A673 (cell line): ENCODE measurements around the gene RASA3. TPM values are rescaled to one million over a fixed set of nuclear protein-coding genes. Genes with fewer than 3 reads are reported as not detected.

ENCODE experiments used
- BruUV-seq: library from RNA; stranded (reverse); fragments of 400-500 nt; replicated peaks from 2 replicates; lab custom pipeline; 2021; lab: Mats Ljungman, UMichigan
- CTCF ChIA-PET: fragments of 300-600 bp; sonication (Branson Sonifier 250); formaldehyde crosslinking; loops from one replicate; lab custom pipeline; 2022; ENCODE audit warnings: antibody characterized with exemption; lab: Charles Lee
- POLR2A ChIA-PET: fragments of 300-600 bp; sonication (Branson Sonifier 250); formaldehyde crosslinking; loops from one replicate; lab custom pipeline; 2022; ENCODE audit warnings: antibody characterized with exemption; ENCODE audit not compliant: low non-redundant PET; lab: Charles Lee
- DNase-seq: peaks from one replicate; pipeline ENCODE4 v3.0.0-alpha.2; 2015; ENCODE audit warnings: low spot score
- H3K27ac ChIP-seq: fragments of 200-600 bp; sonication (generic); 2 replicates; pipeline ENCODE4 v1.5.1; 2016; ENCODE audit warnings: mixed run types, low read depth, mild to moderate bottlenecking, mixed read lengths, antibody characterized with exemption, low read length; ENCODE audit not compliant: poor library complexity, severe bottlenecking
- H3K27me3 ChIP-seq: fragments of 200-600 bp; sonication (generic); replicated peaks from 2 replicates; pipeline ENCODE4 v1.6.1; 2017; ENCODE audit warnings: mixed run types, low read depth, mild to moderate bottlenecking, mixed read lengths, antibody characterized with exemption, low read length; ENCODE audit not compliant: insufficient read depth, poor library complexity
- H3K36me3 ChIP-seq: fragments of 200-600 bp; sonication (generic); 2 replicates; pipeline ENCODE4 v1.6.1; 2016; ENCODE audit warnings: mixed run types, mild to moderate bottlenecking, mixed read lengths, antibody characterized with exemption, low read length; ENCODE audit not compliant: insufficient read depth, poor library complexity, severe bottlenecking
- H3K4me1 ChIP-seq: fragments of 200-600 bp; sonication (generic); 2 replicates; pipeline ENCODE4 v1.6.1; 2017; ENCODE audit warnings: mixed run types, mild to moderate bottlenecking, mixed read lengths, antibody characterized with exemption, low read length; ENCODE audit not compliant: insufficient read depth, poor library complexity, severe bottlenecking
- H3K4me3 ChIP-seq: fragments of 200-600 bp; sonication (generic); 2 replicates; pipeline ENCODE4 v1.5.1; 2016; ENCODE audit warnings: low read depth, mixed run types, mild to moderate bottlenecking, mixed read lengths, low read length; ENCODE audit not compliant: poor library complexity, severe bottlenecking
- H3K9me3 ChIP-seq: fragments of 200-600 bp; sonication (generic); 2 replicates; pipeline ENCODE4 v1.6.1; 2016; ENCODE audit warnings: mixed run types, low read depth, mild to moderate bottlenecking, mixed read lengths, antibody characterized with exemption, low read length; ENCODE audit not compliant: poor library complexity, severe bottlenecking
- EZH2 ChIP-seq: fragments of 200-600 bp; sonication (generic); IDR thresholded peaks from 2 replicates; pipeline ENCODE4 v1.6.1; 2017; ENCODE audit warnings: borderline replicate concordance, low read depth, mild to moderate bottlenecking, mixed read lengths, antibody characterized with exemption, low read length; ENCODE audit not compliant: poor library complexity, severe bottlenecking
- intact Hi-C: fragments of 100-400 bp; cut with micrococcal nuclease; formaldehyde crosslinking; loops from one replicate; pipeline ENCODE4 v1.10.0; 2022; ENCODE audit not compliant: unreplicated experiment
- total RNA-seq: library from RNA; stranded (reverse); gene quantifications from 2 replicates; pipeline ENCODE4 v1.2.3, GENCODE V29; 2021
- TF ChIP-seq, protein P1 (sequence below): fragments of 300-800, 200-600 bp; sonication (generic); conservative IDR thresholded peaks from 2 replicates; pipeline ENCODE4 v1.5.1; 2017; ENCODE audit warnings: low read depth, mild to moderate bottlenecking, antibody characterized with exemption, low read length, moderate library complexity, mixed read lengths

RASA3 gene
- total RNA-seq, 1 experiment from 2014 or later, result 22.1 TPM

DNA sequence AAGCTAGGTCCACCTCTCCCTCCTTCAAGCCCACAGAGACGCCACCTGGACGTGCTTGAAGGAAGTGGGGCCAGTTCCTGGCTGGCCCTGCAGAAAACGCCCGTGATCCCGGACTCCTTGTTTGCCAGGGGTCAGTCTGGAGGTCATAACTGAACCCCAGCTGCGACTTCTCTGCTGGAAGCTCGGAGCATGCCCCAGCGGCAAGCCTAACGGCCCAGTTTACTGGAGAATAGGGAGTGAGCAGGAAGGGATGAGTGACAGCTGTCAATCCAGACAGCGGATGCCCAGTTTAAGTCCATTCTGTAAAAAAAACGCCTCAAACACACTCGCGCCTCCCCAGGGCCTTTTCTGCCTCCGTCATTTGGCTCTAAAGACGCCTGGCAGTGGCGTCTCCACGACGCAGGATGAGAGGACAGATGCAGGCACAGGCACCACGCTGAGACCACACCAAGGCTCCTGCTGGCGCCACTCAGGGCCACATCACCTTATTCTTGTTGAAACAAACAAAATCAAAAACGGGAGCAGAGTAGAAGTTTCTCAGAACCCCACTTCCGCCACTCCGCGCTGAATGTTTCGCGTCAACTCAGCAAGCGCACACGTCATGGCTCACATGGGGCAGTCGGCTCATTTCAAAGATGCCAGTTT is 57.6 kb downstream of the RASA3 start:
- Histone ChIP-seq H3K36me3 (no peaks in the 10 kb centered on the region), H3K4me3 (no peak overlapping the region), H3K27me3 (no peaks in the 10 kb centered on the region), H3K27ac (no peak overlapping the region), H3K9me3 (no peaks in the 10 kb centered on the region), H3K4me1 (peaks cover 5% of the 10 kb centered on the region)
- BruUV-seq, result no TSS peak
- intact Hi-C loops, result no loop called here
- ChIA-PET CTCF (interaction anchor here (0.5 kb wide), 1 partner anchor 9 kb away, joined by 3 read pairs; no protein-coding TSS in a partner anchor), POLR2A (no interaction called here)
- no peak for DNase-seq
- TF ChIP-seq EZH2, result no peak
- TF ChIP-seq, protein P1, sequence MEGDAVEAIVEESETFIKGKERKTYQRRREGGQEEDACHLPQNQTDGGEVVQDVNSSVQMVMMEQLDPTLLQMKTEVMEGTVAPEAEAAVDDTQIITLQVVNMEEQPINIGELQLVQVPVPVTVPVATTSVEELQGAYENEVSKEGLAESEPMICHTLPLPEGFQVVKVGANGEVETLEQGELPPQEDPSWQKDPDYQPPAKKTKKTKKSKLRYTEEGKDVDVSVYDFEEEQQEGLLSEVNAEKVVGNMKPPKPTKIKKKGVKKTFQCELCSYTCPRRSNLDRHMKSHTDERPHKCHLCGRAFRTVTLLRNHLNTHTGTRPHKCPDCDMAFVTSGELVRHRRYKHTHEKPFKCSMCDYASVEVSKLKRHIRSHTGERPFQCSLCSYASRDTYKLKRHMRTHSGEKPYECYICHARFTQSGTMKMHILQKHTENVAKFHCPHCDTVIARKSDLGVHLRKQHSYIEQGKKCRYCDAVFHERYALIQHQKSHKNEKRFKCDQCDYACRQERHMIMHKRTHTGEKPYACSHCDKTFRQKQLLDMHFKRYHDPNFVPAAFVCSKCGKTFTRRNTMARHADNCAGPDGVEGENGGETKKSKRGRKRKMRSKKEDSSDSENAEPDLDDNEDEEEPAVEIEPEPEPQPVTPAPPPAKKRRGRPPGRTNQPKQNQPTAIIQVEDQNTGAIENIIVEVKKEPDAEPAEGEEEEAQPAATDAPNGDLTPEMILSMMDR, result no peak

DNA sequence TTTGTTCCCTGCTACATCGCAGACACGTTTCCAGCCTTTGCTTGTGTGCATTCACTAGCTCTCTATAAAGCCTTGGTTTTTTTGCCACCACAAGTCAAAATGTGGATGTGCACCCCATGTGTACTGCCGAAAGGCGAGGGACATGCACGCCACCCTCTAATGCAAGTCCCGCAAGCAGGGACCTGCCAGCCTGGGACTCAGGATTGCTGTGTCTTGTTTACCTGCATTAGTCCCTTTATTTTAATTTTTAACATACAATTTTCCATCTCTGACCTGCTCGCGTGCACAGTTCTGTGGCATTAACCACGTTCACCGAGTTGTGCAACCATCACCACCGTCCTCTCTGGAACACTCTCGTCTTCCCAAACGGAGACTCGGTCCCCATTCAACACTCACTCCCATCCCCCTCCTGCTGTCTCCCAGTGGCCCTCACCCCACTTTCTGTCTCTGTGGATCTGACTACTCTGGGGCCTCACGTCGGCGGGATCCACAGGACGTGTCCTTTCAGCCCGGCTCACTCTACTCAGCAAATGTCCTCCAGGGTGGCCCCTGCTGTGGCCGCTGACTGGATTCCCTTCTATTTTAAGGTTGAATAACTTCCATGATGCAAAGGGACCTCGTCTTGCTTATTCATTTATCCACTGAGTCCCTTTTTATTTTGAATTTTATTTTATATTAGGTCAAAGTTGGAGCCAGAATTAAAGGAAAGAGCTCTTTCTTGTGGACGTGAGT is 58.4 kb downstream of the RASA3 start:
- CTCF ChIA-PET, result interaction anchor here (0.5 kb wide), 1 partner anchor 9 kb away, joined by 3 read pairs; no protein-coding TSS in a partner anchor
- H3K27ac ChIP-seq, result no peak overlapping the region
- BruUV-seq, result no TSS peak
- H3K4me1 ChIP-seq, result peaks cover 5% of the 10 kb centered on the region
- no peaks in the 10 kb centered on the region for H3K9me3 ChIP-seq
- TF ChIP-seq, protein P1, result no peak
- no peak for TF ChIP-seq EZH2
- no peak for DNase-seq
- no peaks in the 10 kb centered on the region for H3K36me3 ChIP-seq
- no peak overlapping the region for H3K4me3 ChIP-seq
- H3K27me3 ChIP-seq, result no peaks in the 10 kb centered on the region
- POLR2A ChIA-PET, result no interaction called here
- intact Hi-C loops, result no loop called here

DNA sequence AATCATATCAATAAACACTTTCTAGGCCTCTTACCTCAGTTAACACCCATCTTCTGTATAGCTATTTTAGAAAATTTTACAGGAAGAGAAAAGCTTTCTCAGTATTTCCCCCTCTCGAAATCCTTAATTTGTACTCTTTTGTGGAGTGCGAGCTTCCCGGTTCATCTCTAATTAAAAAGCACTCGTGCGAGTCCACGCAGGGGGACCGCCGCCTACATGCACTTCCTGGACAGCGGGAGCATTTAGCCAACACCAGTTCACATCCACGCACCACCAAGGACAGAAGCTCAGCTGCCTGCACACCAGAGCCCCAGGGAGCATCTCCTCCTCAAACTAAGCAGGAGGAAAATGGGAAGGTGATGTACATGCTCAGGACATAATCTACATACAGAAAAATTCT is 60.0 kb downstream of the RASA3 start:
- no peak for TF ChIP-seq EZH2
- TF ChIP-seq, protein P1, result no peak
- ChIA-PET CTCF (no interaction called here), POLR2A (no interaction called here)
- BruUV-seq, result no TSS peak
- no peak for DNase-seq
- H3K4me1 ChIP-seq, result peaks cover 3% of the 10 kb centered on the region
- no peaks in the 10 kb centered on the region for H3K27me3 ChIP-seq
- H3K27ac ChIP-seq, result no peak overlapping the region
- H3K36me3 ChIP-seq, result no peaks in the 10 kb centered on the region
- H3K4me3 ChIP-seq, result no peak overlapping the region
- intact Hi-C loops, result no loop called here
- no peaks in the 10 kb centered on the region for H3K9me3 ChIP-seq
